Hepatocyte (in vitro differentiated cells): Measurements from ENCODE around the gene ARHGEF4. TPM values are rescaled to one million over a fixed set of nuclear protein-coding genes. Genes with fewer than 3 reads are reported as not detected.

ENCODE experiments used
- DNase-seq: peaks from one replicate; pipeline ENCODE4 v3.0.0-alpha.2; 2016; ENCODE audit warnings: low spot score
- H2AFZ ChIP-seq: fragments of 200-600 bp; sonication (generic); 2 replicates; pipeline ENCODE4 v1.6.0; 2016; ENCODE audit warnings: antibody characterized with exemption, mild to moderate bottlenecking
- H3K27ac ChIP-seq: fragments of 200-600 bp; sonication (generic); 2 replicates; pipeline ENCODE4 v1.5.1; 2016; ENCODE audit warnings: mild to moderate bottlenecking
- H3K27me3 ChIP-seq: fragments of 200-600 bp; sonication (generic); 2 replicates; pipeline ENCODE4 v1.6.1; 2016
- H3K36me3 ChIP-seq: fragments of 200-600 bp; sonication (generic); replicated peaks from 2 replicates; pipeline ENCODE4 v1.5.1; 2016; ENCODE audit warnings: low read depth; ENCODE audit not compliant: insufficient read depth
- H3K4me1 ChIP-seq: fragments of 200-600 bp; sonication (generic); 2 replicates; pipeline ENCODE4 v1.5.1; 2016; ENCODE audit warnings: mild to moderate bottlenecking, moderate library complexity; ENCODE audit not compliant: insufficient read depth
- H3K4me2 ChIP-seq: fragments of 200-600 bp; sonication (generic); 2 replicates; pipeline ENCODE4 v1.6.0; 2016
- H3K4me3 ChIP-seq: fragments of 200-600 bp; sonication (generic); 2 replicates; pipeline ENCODE4 v1.5.1; 2016; ENCODE audit warnings: mild to moderate bottlenecking
- H3K79me2 ChIP-seq: fragments of 200-600 bp; sonication (generic); 2 replicates; pipeline ENCODE4 v1.6.0; 2017; ENCODE audit warnings: mild to moderate bottlenecking
- H3K9me2 ChIP-seq: fragments of 200-600 bp; sonication (generic); replicated peaks from 2 replicates; pipeline ENCODE4 v1.6.0; 2017; ENCODE audit warnings: mild to moderate bottlenecking; ENCODE audit not compliant: insufficient read depth
- H3K9me3 ChIP-seq: fragments of 200-600 bp; sonication (generic); 2 replicates; pipeline ENCODE4 v1.5.1; 2016; ENCODE audit warnings: low read depth, mild to moderate bottlenecking
- H4K20me1 ChIP-seq: fragments of 200-600 bp; sonication (generic); 2 replicates; pipeline ENCODE4 v1.6.0; 2016; ENCODE audit warnings: mild to moderate bottlenecking; ENCODE audit not compliant: insufficient read depth, poor library complexity, severe bottlenecking
- CTCF ChIP-seq: fragments of 200-600 bp; sonication (generic); IDR thresholded peaks from 2 replicates; pipeline ENCODE4 v1.5.1; 2016; ENCODE audit warnings: antibody characterized with exemption, mild to moderate bottlenecking; ENCODE audit not compliant: poor library complexity
- EZH2 ChIP-seq: fragments of 200-600 bp; sonication (generic); IDR thresholded peaks from 2 replicates; pipeline ENCODE4 v1.6.1; 2016; ENCODE audit warnings: antibody characterized with exemption, mild to moderate bottlenecking, borderline replicate concordance
- EZH2phosphoT487 ChIP-seq: fragments of 200-600 bp; sonication (generic); IDR thresholded peaks from one replicate; pipeline ENCODE4 v1.6.1; 2018; ENCODE audit warnings: antibody characterized with exemption, mild to moderate bottlenecking, low read depth, moderate library complexity; ENCODE audit not compliant: unreplicated experiment, severe bottlenecking
- WGBS: methylation state at CpG from one replicate; pipeline ENCODE4 v1.1.6; 2016; ENCODE audit warnings: low lambda C conversion rate; ENCODE audit errors: missing lambda C conversion rate; 5-methylcytosine and 5-hydroxymethylcytosine counted together
- polyA plus RNA-seq: library from polyadenylated mRNA; unstranded; fragments of >200 nt; fragmentation: Nextera tagmentation; extraction: Ambion mirVana; gene quantifications from 2 replicates; pipeline ENCODE4 v1.2.1, GENCODE V29; 2016
- total RNA-seq: library from RNA; depleted of rRNA; stranded (reverse); fragments of >200 nt; gene quantifications from 2 replicates; pipeline ENCODE4 v1.2.3, GENCODE V29; 2014

The ARHGEF4 gene
- total and polyA plus RNA-seq, 2 experiments from 2014 or later, result 11.2 to 15.8 TPM

GRCh38 chr2:130915149-130915548, 78.4 kb downstream of the ARHGEF4 start:
- Histone ChIP-seq H3K4me1 (no peaks in the 10 kb centered on the region), H3K9me3 (no peaks in the 10 kb centered on the region), H3K27ac (no peak overlapping the region), H3K4me3 (no peak overlapping the region), H3K4me2 (no peak overlapping the region), H3K79me2 (no peaks in the 10 kb centered on the region), H3K27me3 (no peaks in the 10 kb centered on the region), H3K9me2 (no peaks in the 10 kb centered on the region), H3K36me3 (no peaks in the 10 kb centered on the region), H4K20me1 (no peaks in the 10 kb centered on the region), H2AFZ (no peak overlapping the region)
- no peak for DNase-seq
- 84% methylated on average over 5 of the region's 5 CpGs for WGBS
- TF ChIP-seq EZH2 (no peak), CTCF (no peak), EZH2phosphoT487 (no peak)

- no peaks in the 10 kb centered on the region for H3K79me2 ChIP-seq
- no peaks in the 10 kb centered on the region for H3K9me2 ChIP-seq
- H3K27me3 ChIP-seq, result no peaks in the 10 kb centered on the region
- no peak overlapping the region for H3K27ac ChIP-seq
- no peaks in the 10 kb centered on the region for H3K9me3 ChIP-seq
- H3K4me2 ChIP-seq, result no peak overlapping the region
- H3K36me3 ChIP-seq, result no peaks in the 10 kb centered on the region
- no peak overlapping the region for H2AFZ ChIP-seq
- H3K4me1 ChIP-seq, result no peaks in the 10 kb centered on the region
- no peak overlapping the region for H3K4me3 ChIP-seq
- WGBS, result 85% methylated on average over 25 of the region's 50 CpGs
- no peak for TF ChIP-seq CTCF
- no peak for TF ChIP-seq EZH2phosphoT487
- TF ChIP-seq EZH2, result no peak
- DNase-seq, result no peak
- H4K20me1 ChIP-seq, result no peaks in the 10 kb centered on the region
These were observed 79.1 kb downstream of the ARHGEF4 start for GRCh38 chr2:130915595-130916437.

- Histone ChIP-seq H4K20me1 (no peaks in the 10 kb centered on the region), H3K9me2 (no peaks in the 10 kb centered on the region), H3K36me3 (no peaks in the 10 kb centered on the region), H3K79me2 (no peaks in the 10 kb centered on the region), H2AFZ (no peak overlapping the region), H3K27ac (no peak overlapping the region), H3K4me1 (no peaks in the 10 kb centered on the region), H3K27me3 (no peaks in the 10 kb centered on the region), H3K9me3 (no peaks in the 10 kb centered on the region), H3K4me3 (no peak overlapping the region), H3K4me2 (no peak overlapping the region)
- DNase-seq, result no peak
- TF ChIP-seq CTCF (no peak), EZH2 (no peak), EZH2phosphoT487 (no peak)
- WGBS, result 88% methylated on average over 19 of the region's 19 CpGs
These were observed 79.7 kb downstream of the ARHGEF4 start for GRCh38 chr2:130916438-130916705.
